Panc1 (cell line): ENCODE data around the gene ADNP.

Experiments
- CTCF ChIP-seq: fragments of 450-650 bp; IDR thresholded peaks from 2 replicates; pipeline ENCODE4 v1.5.1; 2017; ENCODE audit warnings: mild to moderate bottlenecking
- POLR2AphosphoS5 ChIP-seq: IDR thresholded peaks from 2 replicates; pipeline ENCODE4 v1.6.1; 2012; ENCODE audit warnings: mild to moderate bottlenecking, low read depth, low read length, moderate library complexity
- TCF7L2 ChIP-seq: IDR thresholded peaks from 2 replicates; pipeline ENCODE4 v1.6.1; 2011; ENCODE audit warnings: mild to moderate bottlenecking, low read depth, low read length, inconsistent platforms

- TF ChIP-seq CTCF (no peak), POLR2AphosphoS5 (no peak), TCF7L2 (no peak)
Observed at GRCh38 chr20:50904067-50904570, 27.1 kb downstream of the ADNP start.
